B cell (primary cell): Measurements from ENCODE around the gene ZNF136. TPM values are rescaled to one million over a fixed set of nuclear protein-coding genes. Genes with fewer than 3 reads are reported as not detected.

Experiments used
- ATAC-seq: fragments of 200-7000 bp; cut with Tn5 transposase; one replicate; pipeline ENCODE4 v1.10.0; 2021; ENCODE audit warnings: low read depth, mild to moderate bottlenecking, moderate number of reproducible peaks, moderate library complexity
- CTCF ChIA-PET: fragments of 350-600 bp; sonication (Branson Sonifier 250); formaldehyde crosslinking; loops from one replicate; lab custom pipeline; 2021; ENCODE audit warnings: antibody characterized with exemption, inconsistent platforms; lab: Charles Lee
- POLR2A ChIA-PET: fragments of 350-600 bp; sonication (Branson Sonifier 250); formaldehyde crosslinking; loops from one replicate; lab custom pipeline; 2021; ENCODE audit warnings: antibody characterized with exemption; lab: Charles Lee
- DNase-seq: peaks from one replicate; pipeline ENCODE4 v3.0.0; 2013
- H2AFZ ChIP-seq: 2 replicates; pipeline ENCODE4 v1.6.1; 2012; ENCODE audit warnings: mild to moderate bottlenecking, low read depth, low read length; ENCODE audit not compliant: insufficient read depth, poor library complexity, severe bottlenecking
- H3K27ac ChIP-seq, 2 donors: 1 replicate in 1 of 2; 2 replicates in 1 of 2; pipeline ENCODE4 v1.5.1; 2012 to 2013; ENCODE audit warnings: low read length in 2 of 2, mild to moderate bottlenecking in 2 of 2, moderate library complexity in 1 of 2
- H3K27me3 ChIP-seq, 4 experiments: fragments of 200-600 bp in 1 of 4; sonication (generic) in 1 of 4; replicated peaks in 1 of 4; 1 replicate in 2 of 4; 2 replicates in 2 of 4; pipeline versions ENCODE4 v1.6.1 to v1.7.0; 2013 to 2016; ENCODE audit warnings: low read length in 3 of 4, mild to moderate bottlenecking in 2 of 4, mixed read lengths in 1 of 4, moderate library complexity in 1 of 4; ENCODE audit not compliant: insufficient read depth in 4 of 4, control insufficient read depth in 3 of 4; ENCODE audit errors: control extremely low read depth in 1 of 4
- H3K36me3 ChIP-seq, 2 experiments: replicated peaks in 1 of 2; 1 replicate in 1 of 2; 2 replicates in 1 of 2; pipeline versions ENCODE4 v1.6.1 to v1.7.1; 2013; ENCODE audit warnings: low read length in 1 of 2; ENCODE audit not compliant: insufficient read depth in 2 of 2, control insufficient read depth in 1 of 2; ENCODE audit errors: control extremely low read depth in 1 of 2, extremely low read depth in 1 of 2
- H3K4me1 ChIP-seq, 2 donors: fragments of 200-600 bp in 1 of 2; sonication (generic) in 1 of 2; 1 replicate in 1 of 2; 2 replicates in 1 of 2; pipeline versions ENCODE4 v1.5.1 to v1.6.1; 2013 to 2017; ENCODE audit warnings: low read length in 2 of 2; ENCODE audit not compliant: control insufficient read depth in 2 of 2, insufficient read depth in 2 of 2
- H3K4me2 ChIP-seq: replicated peaks from 2 replicates; pipeline ENCODE3; 2012; ENCODE audit warnings: mild to moderate bottlenecking, low read depth, low read length; ENCODE audit not compliant: poor library complexity, severe bottlenecking
- H3K4me3 ChIP-seq, 5 experiments: fragments of 200-600 bp in 1 of 5; sonication (generic) in 1 of 5; 1 replicate in 3 of 5; 2 replicates in 2 of 5; pipeline versions ENCODE4 v1.5.1 to v1.7.0; 2011 to 2016; ENCODE audit warnings: low read length in 4 of 5, mild to moderate bottlenecking in 4 of 5, low read depth in 2 of 5, control low read depth in 1 of 5, moderate library complexity in 1 of 5; ENCODE audit not compliant: insufficient read depth in 1 of 5; ENCODE audit errors: control extremely low read depth in 1 of 5, extremely low read depth in 1 of 5
- H3K79me2 ChIP-seq: fragments of 200-600 bp; sonication (generic); one replicate; pipeline ENCODE4 v1.6.0; 2016; ENCODE audit warnings: low read length; ENCODE audit not compliant: control insufficient read depth, insufficient read depth
- H3K9ac ChIP-seq: fragments of 200-600 bp; sonication (generic); 2 replicates; pipeline ENCODE4 v1.6.1; 2017; ENCODE audit warnings: mild to moderate bottlenecking, low read length, moderate library complexity
- H3K9me3 ChIP-seq, 3 donors: one replicate each; pipeline versions ENCODE4 v1.6.1 to v1.7.1; 2013; ENCODE audit warnings: low read length in 2 of 3; ENCODE audit not compliant: control insufficient read depth in 2 of 3, insufficient read depth in 1 of 3; ENCODE audit errors: control extremely low read depth in 1 of 3
- H4K20me1 ChIP-seq: 2 replicates; pipeline ENCODE4 v1.6.0; 2012; ENCODE audit warnings: mild to moderate bottlenecking, low read length; ENCODE audit not compliant: insufficient read depth, control insufficient read depth, poor library complexity, severe bottlenecking
- H3K27ac Mint-ChIP-seq: one replicate; pipeline ENCODE4 v1.8.0; 2021; ENCODE audit warnings: mixed read lengths
- H3K27me3 Mint-ChIP-seq: one replicate; pipeline ENCODE4 v1.8.0; 2021; ENCODE audit warnings: mixed read lengths
- H3K4me1 Mint-ChIP-seq: one replicate; pipeline ENCODE4 v1.8.0; 2021; ENCODE audit warnings: mixed read lengths
- H3K4me3 Mint-ChIP-seq: one replicate; pipeline ENCODE4 v1.8.0; 2021; ENCODE audit warnings: mixed read lengths
- H3K9me3 Mint-ChIP-seq: one replicate; pipeline ENCODE4 v1.8.0; 2022; ENCODE audit warnings: mixed read lengths; ENCODE audit not compliant: insufficient read depth
- CTCF ChIP-seq: fragments of 200-600 bp; IDR thresholded peaks from one replicate; pipeline ENCODE4 v1.8.0; 2022; ENCODE audit warnings: antibody characterized with exemption, mild to moderate bottlenecking
- EZH2 ChIP-seq: IDR thresholded peaks from 2 replicates; pipeline ENCODE4 v1.6.1; 2012; ENCODE audit warnings: borderline replicate concordance, low read depth, mild to moderate bottlenecking, moderate library complexity, low read length; ENCODE audit not compliant: insufficient read depth, poor library complexity, severe bottlenecking
- WGBS: methylation state at CpG from one replicate; pipeline ENCODE4 v1.1.5; 2013; ENCODE audit warnings: missing lambda C conversion rate; ENCODE audit not compliant: insufficient coverage; 5-methylcytosine and 5-hydroxymethylcytosine counted together
- intact Hi-C: fragments of 100-400 bp; cut with micrococcal nuclease; formaldehyde crosslinking; loops from one replicate; pipeline ENCODE4 v1.10.0; 2022
- polyA plus RNA-seq: library from polyadenylated mRNA; depleted of rRNA; stranded (reverse); fragments of >200 nt; gene quantifications from 2 replicates; pipeline ENCODE4 v1.2.3, GENCODE V29; 2012
- total RNA-seq, 2 donors: library from RNA; stranded (reverse); fragments of 120-200 nt in 1 of 2; gene quantifications; 1 replicate in 1 of 2; 2 replicates in 1 of 2; pipeline versions ENCODE4 v1.2.3 to v1.2.4, GENCODE V29; 2013 to 2022

Gene ZNF136
- total and polyA plus RNA-seq, 2 donors (not counting 1 experiment from before 2014, with no cell fraction given), result 7.5 to 30.8 TPM

- 82% methylated on average over 2 of the region's 6 CpGs for WGBS
- Mint-ChIP-seq H3K9me3 (no peaks in the 10 kb centered on the region), H3K4me3 (no peak overlapping the region), H3K27ac (no peak overlapping the region), H3K4me1 (no peaks in the 10 kb centered on the region), H3K27me3 (no peaks in the 10 kb centered on the region)
- TF ChIP-seq EZH2, result no peak
- no peak for TF ChIP-seq CTCF
- Histone ChIP-seq H4K20me1 (no peaks in the 10 kb centered on the region), H3K4me2 (no peak overlapping the region), H3K36me3 (peaks cover 0 to 3% of the 10 kb centered on the region in 2 experiments), H2AFZ (no peak overlapping the region), H3K27ac (no peak overlapping the region), H3K9me3 (no peaks in the 10 kb centered on the region), H3K9ac (no peak overlapping the region), H3K27me3 (no peaks in the 10 kb centered on the region), H3K4me1 (no peaks in the 10 kb centered on the region), H3K79me2 (no peaks in the 10 kb centered on the region), H3K4me3 (no peak overlapping the region)
- ChIA-PET POLR2A (no interaction called here), CTCF (no interaction called here)
- DNase-seq (no peak), ATAC-seq (no peak)
- intact Hi-C loops, result no loop called here
These were observed 68.1 kb downstream of the ZNF136 start for GRCh38 chr19:12230751-12231733.

GRCh38 chr19:12232961-12233360 lies 70.1 kb downstream of the ZNF136 start:
- Histone ChIP-seq H3K4me1 (no peaks in the 10 kb centered on the region), H3K27me3 (no peaks in the 10 kb centered on the region), H3K27ac (no peak overlapping the region), H4K20me1 (no peaks in the 10 kb centered on the region), H3K79me2 (no peaks in the 10 kb centered on the region), H3K9me3 (peaks cover 0 to 6% (median 0%) of the 10 kb centered on the region in 3 donors), H3K36me3 (peaks cover 0 to 3% of the 10 kb centered on the region in 2 experiments), H3K4me3 (no peak overlapping the region), H3K9ac (no peak overlapping the region), H2AFZ (no peak overlapping the region), H3K4me2 (no peak overlapping the region)
- CTCF ChIA-PET, result no interaction called here
- TF ChIP-seq EZH2 (no peak), CTCF (no peak)
- no peaks in the 10 kb centered on the region for H3K9me3 Mint-ChIP-seq
- WGBS, result 100% methylated on average over 3 of the region's 3 CpGs
- no peak overlapping the region for H3K4me3 Mint-ChIP-seq
- H3K4me1 Mint-ChIP-seq, result no peaks in the 10 kb centered on the region
- intact Hi-C loops, result no loop called here
- H3K27me3 Mint-ChIP-seq, result no peaks in the 10 kb centered on the region
- no peak for ATAC-seq
- POLR2A ChIA-PET, result no interaction called here
- no peak for DNase-seq
- no peak overlapping the region for H3K27ac Mint-ChIP-seq
